B cell (primary cell): Measurements from ENCODE around the gene PIGC. TPM values are rescaled to one million over a fixed set of nuclear protein-coding genes. Genes with fewer than 3 reads are reported as not detected.

Experiments used
- ATAC-seq: fragments of 200-7000 bp; cut with Tn5 transposase; one replicate; pipeline ENCODE4 v1.10.0; 2021; ENCODE audit warnings: low read depth, mild to moderate bottlenecking, moderate number of reproducible peaks, moderate library complexity
- CTCF ChIA-PET: fragments of 350-600 bp; sonication (Branson Sonifier 250); formaldehyde crosslinking; loops from one replicate; lab custom pipeline; 2021; ENCODE audit warnings: antibody characterized with exemption, inconsistent platforms; lab: Charles Lee
- POLR2A ChIA-PET: fragments of 350-600 bp; sonication (Branson Sonifier 250); formaldehyde crosslinking; loops from one replicate; lab custom pipeline; 2021; ENCODE audit warnings: antibody characterized with exemption; lab: Charles Lee
- DNase-seq: peaks from one replicate; pipeline ENCODE4 v3.0.0; 2013
- H2AFZ ChIP-seq: 2 replicates; pipeline ENCODE4 v1.6.1; 2012; ENCODE audit warnings: mild to moderate bottlenecking, low read depth, low read length; ENCODE audit not compliant: insufficient read depth, poor library complexity, severe bottlenecking
- H3K27ac ChIP-seq, 2 donors: 1 replicate in 1 of 2; 2 replicates in 1 of 2; pipeline ENCODE4 v1.5.1; 2012 to 2013; ENCODE audit warnings: low read length in 2 of 2, mild to moderate bottlenecking in 2 of 2, moderate library complexity in 1 of 2
- H3K27me3 ChIP-seq, 4 experiments: fragments of 200-600 bp in 1 of 4; sonication (generic) in 1 of 4; replicated peaks in 1 of 4; 1 replicate in 2 of 4; 2 replicates in 2 of 4; pipeline versions ENCODE4 v1.6.1 to v1.7.0; 2013 to 2016; ENCODE audit warnings: low read length in 3 of 4, mild to moderate bottlenecking in 2 of 4, mixed read lengths in 1 of 4, moderate library complexity in 1 of 4; ENCODE audit not compliant: insufficient read depth in 4 of 4, control insufficient read depth in 3 of 4; ENCODE audit errors: control extremely low read depth in 1 of 4
- H3K36me3 ChIP-seq, 2 experiments: replicated peaks in 1 of 2; 1 replicate in 1 of 2; 2 replicates in 1 of 2; pipeline versions ENCODE4 v1.6.1 to v1.7.1; 2013; ENCODE audit warnings: low read length in 1 of 2; ENCODE audit not compliant: insufficient read depth in 2 of 2, control insufficient read depth in 1 of 2; ENCODE audit errors: control extremely low read depth in 1 of 2, extremely low read depth in 1 of 2
- H3K4me1 ChIP-seq, 2 donors: fragments of 200-600 bp in 1 of 2; sonication (generic) in 1 of 2; 1 replicate in 1 of 2; 2 replicates in 1 of 2; pipeline versions ENCODE4 v1.5.1 to v1.6.1; 2013 to 2017; ENCODE audit warnings: low read length in 2 of 2; ENCODE audit not compliant: control insufficient read depth in 2 of 2, insufficient read depth in 2 of 2
- H3K4me2 ChIP-seq: replicated peaks from 2 replicates; pipeline ENCODE3; 2012; ENCODE audit warnings: mild to moderate bottlenecking, low read depth, low read length; ENCODE audit not compliant: poor library complexity, severe bottlenecking
- H3K4me3 ChIP-seq, 5 experiments: fragments of 200-600 bp in 1 of 5; sonication (generic) in 1 of 5; 1 replicate in 3 of 5; 2 replicates in 2 of 5; pipeline versions ENCODE4 v1.5.1 to v1.7.0; 2011 to 2016; ENCODE audit warnings: low read length in 4 of 5, mild to moderate bottlenecking in 4 of 5, low read depth in 2 of 5, control low read depth in 1 of 5, moderate library complexity in 1 of 5; ENCODE audit not compliant: insufficient read depth in 1 of 5; ENCODE audit errors: control extremely low read depth in 1 of 5, extremely low read depth in 1 of 5
- H3K79me2 ChIP-seq: fragments of 200-600 bp; sonication (generic); one replicate; pipeline ENCODE4 v1.6.0; 2016; ENCODE audit warnings: low read length; ENCODE audit not compliant: control insufficient read depth, insufficient read depth
- H3K9ac ChIP-seq: fragments of 200-600 bp; sonication (generic); 2 replicates; pipeline ENCODE4 v1.6.1; 2017; ENCODE audit warnings: mild to moderate bottlenecking, low read length, moderate library complexity
- H3K9me3 ChIP-seq, 3 donors: one replicate each; pipeline versions ENCODE4 v1.6.1 to v1.7.1; 2013; ENCODE audit warnings: low read length in 2 of 3; ENCODE audit not compliant: control insufficient read depth in 2 of 3, insufficient read depth in 1 of 3; ENCODE audit errors: control extremely low read depth in 1 of 3
- H4K20me1 ChIP-seq: 2 replicates; pipeline ENCODE4 v1.6.0; 2012; ENCODE audit warnings: mild to moderate bottlenecking, low read length; ENCODE audit not compliant: insufficient read depth, control insufficient read depth, poor library complexity, severe bottlenecking
- H3K27ac Mint-ChIP-seq: one replicate; pipeline ENCODE4 v1.8.0; 2021; ENCODE audit warnings: mixed read lengths
- H3K27me3 Mint-ChIP-seq: one replicate; pipeline ENCODE4 v1.8.0; 2021; ENCODE audit warnings: mixed read lengths
- H3K4me1 Mint-ChIP-seq: one replicate; pipeline ENCODE4 v1.8.0; 2021; ENCODE audit warnings: mixed read lengths
- H3K4me3 Mint-ChIP-seq: one replicate; pipeline ENCODE4 v1.8.0; 2021; ENCODE audit warnings: mixed read lengths
- H3K9me3 Mint-ChIP-seq: one replicate; pipeline ENCODE4 v1.8.0; 2022; ENCODE audit warnings: mixed read lengths; ENCODE audit not compliant: insufficient read depth
- EZH2 ChIP-seq: IDR thresholded peaks from 2 replicates; pipeline ENCODE4 v1.6.1; 2012; ENCODE audit warnings: borderline replicate concordance, low read depth, mild to moderate bottlenecking, moderate library complexity, low read length; ENCODE audit not compliant: insufficient read depth, poor library complexity, severe bottlenecking
- WGBS: methylation state at CpG from one replicate; pipeline ENCODE4 v1.1.5; 2013; ENCODE audit warnings: missing lambda C conversion rate; ENCODE audit not compliant: insufficient coverage; 5-methylcytosine and 5-hydroxymethylcytosine counted together
- intact Hi-C: fragments of 100-400 bp; cut with micrococcal nuclease; formaldehyde crosslinking; loops from one replicate; pipeline ENCODE4 v1.10.0; 2022
- polyA plus RNA-seq: library from polyadenylated mRNA; depleted of rRNA; stranded (reverse); fragments of >200 nt; gene quantifications from 2 replicates; pipeline ENCODE4 v1.2.3, GENCODE V29; 2012
- total RNA-seq, 2 donors: library from RNA; stranded (reverse); fragments of 120-200 nt in 1 of 2; gene quantifications; 1 replicate in 1 of 2; 2 replicates in 1 of 2; pipeline versions ENCODE4 v1.2.3 to v1.2.4, GENCODE V29; 2013 to 2022
- TF ChIP-seq, protein P1 (sequence below): fragments of 200-600 bp; IDR thresholded peaks from one replicate; pipeline ENCODE4 v1.8.0; 2022; ENCODE audit warnings: antibody characterized with exemption, mild to moderate bottlenecking

PIGC gene
- total and polyA plus RNA-seq, 2 donors (not counting 1 experiment from before 2014, with no cell fraction given): 16.2 to 28.8 TPM

DNA sequence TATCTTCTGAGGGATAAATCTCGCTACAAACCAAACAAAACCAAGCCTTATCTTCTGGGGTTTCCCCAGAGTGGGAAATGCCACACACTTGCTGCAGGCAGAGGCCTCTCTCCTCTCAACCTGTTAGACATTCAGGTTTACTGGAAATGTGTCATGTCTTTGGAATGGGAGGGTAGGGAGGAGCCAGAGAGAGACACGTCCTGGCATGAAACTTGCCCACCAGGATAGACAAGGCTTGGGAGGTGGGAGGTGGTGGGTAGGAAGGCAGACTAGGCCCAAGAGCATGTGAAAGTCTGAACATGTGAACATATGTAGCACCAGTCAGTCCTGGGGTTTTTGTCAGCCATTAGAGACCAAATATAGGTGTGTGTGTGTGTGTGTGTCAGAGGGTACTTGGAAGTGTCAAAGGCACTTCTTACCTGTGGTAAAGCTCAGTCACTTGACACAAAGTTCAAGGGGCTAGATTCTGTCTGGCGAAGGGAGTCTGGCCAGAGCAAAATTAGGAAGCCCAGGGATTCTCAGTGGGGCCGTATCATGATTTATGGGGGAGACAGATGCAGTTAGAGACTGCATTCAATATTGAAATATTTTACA is 32.4 kb upstream of the PIGC start:
- DNase-seq (no peak), ATAC-seq (no peak)
- Histone ChIP-seq H3K79me2 (no peaks in the 10 kb centered on the region), H4K20me1 (no peaks in the 10 kb centered on the region), H3K4me3 (no peak overlapping the region), H3K4me1 (no peaks in the 10 kb centered on the region), H3K9me3 (no peaks in the 10 kb centered on the region), H3K9ac (no peak overlapping the region), H2AFZ (no peak overlapping the region), H3K4me2 (no peak overlapping the region), H3K27me3 (peaks cover 0 to 4% (median 0%) of the 10 kb centered on the region in 4 experiments), H3K27ac (no peak overlapping the region), H3K36me3 (no peaks in the 10 kb centered on the region)
- Mint-ChIP-seq H3K4me3 (no peak overlapping the region), H3K27me3 (peaks cover 10% of the 10 kb centered on the region), H3K4me1 (no peaks in the 10 kb centered on the region), H3K27ac (no peak overlapping the region), H3K9me3 (no peaks in the 10 kb centered on the region)
- TF ChIP-seq EZH2: no peak
- TF ChIP-seq, protein P1, sequence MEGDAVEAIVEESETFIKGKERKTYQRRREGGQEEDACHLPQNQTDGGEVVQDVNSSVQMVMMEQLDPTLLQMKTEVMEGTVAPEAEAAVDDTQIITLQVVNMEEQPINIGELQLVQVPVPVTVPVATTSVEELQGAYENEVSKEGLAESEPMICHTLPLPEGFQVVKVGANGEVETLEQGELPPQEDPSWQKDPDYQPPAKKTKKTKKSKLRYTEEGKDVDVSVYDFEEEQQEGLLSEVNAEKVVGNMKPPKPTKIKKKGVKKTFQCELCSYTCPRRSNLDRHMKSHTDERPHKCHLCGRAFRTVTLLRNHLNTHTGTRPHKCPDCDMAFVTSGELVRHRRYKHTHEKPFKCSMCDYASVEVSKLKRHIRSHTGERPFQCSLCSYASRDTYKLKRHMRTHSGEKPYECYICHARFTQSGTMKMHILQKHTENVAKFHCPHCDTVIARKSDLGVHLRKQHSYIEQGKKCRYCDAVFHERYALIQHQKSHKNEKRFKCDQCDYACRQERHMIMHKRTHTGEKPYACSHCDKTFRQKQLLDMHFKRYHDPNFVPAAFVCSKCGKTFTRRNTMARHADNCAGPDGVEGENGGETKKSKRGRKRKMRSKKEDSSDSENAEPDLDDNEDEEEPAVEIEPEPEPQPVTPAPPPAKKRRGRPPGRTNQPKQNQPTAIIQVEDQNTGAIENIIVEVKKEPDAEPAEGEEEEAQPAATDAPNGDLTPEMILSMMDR: no peak
- POLR2A ChIA-PET: no interaction called here
- WGBS: 89% methylated on average over 2 of the region's 4 CpGs
- CTCF ChIA-PET: no interaction called here
- intact Hi-C loops: no loop called here

DNA sequence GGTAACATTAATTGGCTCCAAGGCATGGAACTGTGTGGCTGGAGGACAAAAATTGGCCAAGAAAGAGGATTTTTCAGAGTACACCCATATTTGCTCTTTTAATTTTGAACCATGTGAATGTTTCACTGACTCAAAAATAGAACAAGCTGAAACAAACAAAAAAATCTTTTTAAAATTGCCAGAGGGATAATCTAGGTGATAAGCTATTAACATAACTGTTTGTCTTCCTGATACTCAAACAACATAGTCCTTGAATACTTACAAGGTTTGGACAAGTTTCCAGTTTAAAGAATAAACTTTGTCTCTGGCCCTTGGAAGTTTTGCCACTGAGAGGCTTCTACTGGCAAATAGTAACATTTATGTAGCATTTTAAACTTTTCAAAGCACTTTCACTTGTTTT is 30.0 kb upstream of the PIGC start:
- H3K4me3 Mint-ChIP-seq: no peak overlapping the region
- Histone ChIP-seq H3K9me3 (no peaks in the 10 kb centered on the region), H3K27me3 (peaks cover 0 to 4% (median 0%) of the 10 kb centered on the region in 4 experiments), H3K4me1 (no peaks in the 10 kb centered on the region), H3K9ac (no peak overlapping the region), H3K36me3 (no peaks in the 10 kb centered on the region), H2AFZ (no peak overlapping the region), H3K27ac (no peak overlapping the region), H3K79me2 (no peaks in the 10 kb centered on the region), H3K4me2 (no peak overlapping the region), H4K20me1 (no peaks in the 10 kb centered on the region), H3K4me3 (no peak overlapping the region)
- no peaks in the 10 kb centered on the region for H3K4me1 Mint-ChIP-seq
- DNase-seq: no peak
- peaks cover 6% of the 10 kb centered on the region for H3K27me3 Mint-ChIP-seq
- ChIA-PET CTCF (no interaction called here), POLR2A (no interaction called here)
- H3K27ac Mint-ChIP-seq: no peak overlapping the region
- TF ChIP-seq EZH2: no peak
- TF ChIP-seq, protein P1: no peak
- no peaks in the 10 kb centered on the region for H3K9me3 Mint-ChIP-seq
- ATAC-seq: no peak
- intact Hi-C loops: no loop called here
